Measurements from ENCODE around the gene SCNN1A.

SCNN1A gene

DNA sequence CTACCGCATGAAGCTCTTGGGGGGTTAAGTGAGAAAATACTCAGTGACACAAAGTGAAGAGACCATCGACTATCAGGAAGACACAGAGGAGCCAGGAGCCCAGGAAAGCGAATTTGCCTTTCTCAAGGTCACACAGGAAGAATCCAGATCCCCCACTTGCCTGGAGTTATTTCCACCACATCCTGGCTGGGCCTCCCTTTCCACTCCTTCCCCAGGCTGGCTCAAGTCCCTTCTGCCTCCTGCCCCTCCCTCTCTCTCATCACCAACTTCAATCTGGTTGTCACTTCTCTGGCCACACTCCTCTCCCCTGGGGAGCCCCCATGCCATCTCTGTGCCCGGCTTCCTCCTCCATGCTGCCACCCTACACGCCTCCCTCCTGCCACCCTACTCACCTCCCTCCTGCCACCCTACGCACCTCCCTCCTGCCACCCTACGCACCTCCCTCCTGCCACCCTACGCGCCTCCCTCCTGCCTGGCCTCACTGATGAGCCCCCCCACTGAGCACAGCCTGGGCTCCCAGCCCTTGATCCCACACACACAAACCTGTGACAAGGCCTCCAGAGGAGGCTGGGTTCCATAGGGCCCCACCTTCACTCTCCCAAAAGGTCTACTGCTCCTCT, 6.3 kb downstream of the SCNN1A start:
- DNase-seq (ENCODE audit: low spot score), result no peak

DNA sequence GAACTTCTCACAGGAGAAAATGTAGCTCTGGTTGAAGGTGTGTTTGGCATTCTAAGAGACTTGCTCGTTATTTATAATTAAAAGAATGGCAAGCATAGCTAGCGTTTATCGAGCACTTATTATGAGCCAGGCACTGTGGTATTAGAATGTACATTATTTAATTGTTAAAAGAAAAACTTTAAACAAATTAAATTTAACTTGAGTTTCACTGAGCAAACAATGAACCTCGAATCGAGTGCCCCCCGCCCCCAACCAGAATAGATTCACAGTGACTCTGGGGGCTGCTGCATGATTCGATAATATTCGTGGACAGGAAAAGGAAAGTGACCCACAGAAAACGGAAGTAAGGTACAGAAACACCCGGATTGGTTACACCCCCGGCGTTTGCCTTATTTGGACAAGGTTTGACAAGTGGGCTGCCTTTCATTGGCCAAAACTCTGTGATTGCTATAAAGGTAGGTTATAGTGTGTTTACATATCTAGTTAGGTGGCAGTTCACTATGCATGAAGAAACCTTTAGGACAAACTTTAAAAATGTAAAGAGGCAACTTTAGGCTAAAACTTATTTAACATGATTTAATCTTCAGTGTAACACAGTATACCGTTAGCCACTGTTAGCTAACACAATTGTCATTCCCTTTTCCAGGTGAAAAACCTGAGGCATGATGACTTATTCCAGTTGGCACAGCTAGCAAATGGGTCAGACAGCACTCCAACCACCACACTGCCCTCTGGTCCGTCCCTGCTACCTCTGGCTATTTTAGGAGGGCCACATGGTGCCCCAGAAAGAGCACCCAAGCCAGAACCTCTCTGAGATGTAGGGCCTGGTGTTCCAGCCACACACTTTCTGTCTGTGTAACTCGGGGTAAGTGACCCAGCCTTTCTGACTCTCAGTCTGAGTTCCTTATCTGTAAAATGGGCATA, 7.1 kb downstream of the SCNN1A start:
- no peak for DNase-seq (ENCODE audit: low spot score)

GRCh38 chr12:6367065-6367968, 8.0 kb downstream of the SCNN1A start:
- peak; percentile 39 for DNase-seq (ENCODE audit: low spot score)

DNA sequence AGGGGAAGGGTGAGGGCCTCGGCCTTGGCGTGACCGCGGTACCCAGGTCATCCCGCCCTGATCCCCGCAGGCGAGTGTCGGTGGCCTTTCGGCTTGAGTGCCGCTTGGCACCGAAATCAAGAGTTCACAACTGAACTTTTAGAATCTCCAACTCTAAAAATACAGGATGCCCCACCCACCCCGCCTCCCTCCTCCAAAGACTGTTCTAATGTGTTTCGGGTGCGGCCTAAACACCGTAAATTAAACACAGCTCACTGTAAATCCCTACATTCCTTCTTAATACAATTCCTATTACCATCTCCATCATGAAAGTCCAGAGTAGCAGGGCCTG, 11.4 kb downstream of the SCNN1A start:
- no peak for DNase-seq (ENCODE audit: low spot score)

GRCh38 chr12:6363330-6364043, 11.9 kb downstream of the SCNN1A start:
- DNase-seq (ENCODE audit: low spot score), result peak; percentile 55

GRCh38 chr12:6363010-6363329, 12.4 kb downstream of the SCNN1A start:
- DNase-seq (ENCODE audit: low spot score), result no peak

DNA sequence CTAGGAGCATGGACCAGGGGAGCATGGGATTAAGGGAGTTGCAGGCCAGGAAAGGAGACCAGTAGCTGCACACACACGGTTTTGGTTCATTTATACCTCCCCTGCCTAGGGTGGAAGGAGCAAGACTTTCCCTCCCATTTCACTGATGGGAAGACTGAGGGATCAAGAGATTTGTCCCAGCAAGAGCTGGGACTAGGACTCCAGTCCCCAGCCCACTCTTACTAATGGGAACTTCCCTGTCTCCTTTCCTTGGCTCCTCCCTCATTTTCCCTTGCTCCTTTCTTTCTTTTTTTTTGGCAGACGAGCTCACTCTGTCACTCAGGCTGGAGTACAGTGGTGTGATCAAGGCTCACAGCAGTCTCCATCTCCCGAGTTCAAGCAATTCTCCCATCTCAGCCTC, 13.0 kb downstream of the SCNN1A start:
- DNase-seq (ENCODE audit: low spot score), result no peak

- no peak for DNase-seq (ENCODE audit: low spot score)
Measured at GRCh38 chr12:6361834-6362233, 13.5 kb downstream of the SCNN1A start.

DNA sequence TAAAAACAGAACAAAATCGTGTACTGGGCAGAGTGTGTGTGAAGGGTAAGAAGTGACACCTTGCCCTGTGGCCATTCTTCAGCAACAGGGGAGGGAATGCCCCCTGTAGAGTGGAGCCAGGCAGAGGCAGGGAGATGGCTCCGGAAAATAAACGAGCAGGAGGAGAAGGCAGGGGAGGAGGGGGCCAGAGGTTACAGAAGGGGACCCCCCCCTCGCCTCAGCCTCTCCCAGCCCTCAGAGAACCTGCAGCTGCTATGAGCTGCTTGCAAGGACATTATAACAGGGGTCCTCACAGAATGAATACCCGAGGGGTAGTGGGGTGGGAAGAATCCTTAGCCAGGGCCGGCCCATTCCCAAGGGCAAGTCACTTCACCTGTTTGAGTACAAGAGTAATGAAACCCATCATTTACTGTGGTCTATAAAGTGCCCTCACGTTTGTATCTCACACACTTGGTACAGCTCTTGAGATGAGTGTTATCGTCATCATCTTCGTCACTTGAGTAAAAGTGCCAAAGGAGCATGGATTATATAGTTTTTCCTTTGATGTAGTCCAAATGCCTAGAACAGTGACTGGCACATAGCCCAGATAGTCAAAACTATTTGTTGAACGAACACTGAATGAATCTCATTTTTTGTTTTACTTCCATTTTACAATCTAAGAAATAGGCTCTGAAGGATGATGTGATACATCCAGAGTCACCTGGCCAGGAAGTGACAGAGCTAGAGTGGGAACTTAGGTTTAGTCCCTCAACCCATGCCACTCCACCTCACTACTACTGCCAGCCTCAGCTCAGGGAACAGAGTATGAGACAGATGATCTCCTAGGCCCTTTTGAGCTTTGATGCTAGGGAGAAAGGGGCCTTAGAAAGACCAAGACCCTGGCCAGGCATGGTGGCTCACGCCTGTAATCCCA, 14.5 kb downstream of the SCNN1A start:
- DNase-seq (ENCODE audit: low spot score), result no peak

- no peak for DNase-seq (ENCODE audit: low spot score)
Measured at GRCh38 chr12:6360080-6360571, 15.2 kb downstream of the SCNN1A start.

DNA sequence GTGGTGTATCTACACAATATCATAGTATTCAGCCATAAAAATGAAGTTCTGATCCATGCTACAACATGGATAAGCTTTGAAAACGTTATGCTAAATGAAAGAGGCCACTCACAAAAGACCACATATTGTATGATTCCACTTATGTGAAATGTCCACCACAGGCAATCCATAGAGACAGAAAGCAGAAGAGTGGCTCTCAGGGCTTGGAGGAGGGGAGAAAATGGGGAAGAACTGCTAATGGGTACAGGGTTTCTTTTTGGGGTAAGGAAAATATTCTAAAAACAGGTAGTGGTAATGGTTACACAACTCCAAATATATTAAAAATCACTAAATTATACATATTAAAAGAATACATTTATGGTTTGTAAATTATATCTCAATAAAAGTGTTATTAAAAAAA, 16.5 kb downstream of the SCNN1A start:
- no peak for DNase-seq (ENCODE audit: low spot score)

- DNase-seq (ENCODE audit: low spot score), result no peak
Measured at GRCh38 chr12:6356374-6356820, 19.0 kb downstream of the SCNN1A start.

- no peak for DNase-seq (ENCODE audit: low spot score)
Measured at GRCh38 chr12:6355491-6356373, 19.6 kb downstream of the SCNN1A start.

DNA sequence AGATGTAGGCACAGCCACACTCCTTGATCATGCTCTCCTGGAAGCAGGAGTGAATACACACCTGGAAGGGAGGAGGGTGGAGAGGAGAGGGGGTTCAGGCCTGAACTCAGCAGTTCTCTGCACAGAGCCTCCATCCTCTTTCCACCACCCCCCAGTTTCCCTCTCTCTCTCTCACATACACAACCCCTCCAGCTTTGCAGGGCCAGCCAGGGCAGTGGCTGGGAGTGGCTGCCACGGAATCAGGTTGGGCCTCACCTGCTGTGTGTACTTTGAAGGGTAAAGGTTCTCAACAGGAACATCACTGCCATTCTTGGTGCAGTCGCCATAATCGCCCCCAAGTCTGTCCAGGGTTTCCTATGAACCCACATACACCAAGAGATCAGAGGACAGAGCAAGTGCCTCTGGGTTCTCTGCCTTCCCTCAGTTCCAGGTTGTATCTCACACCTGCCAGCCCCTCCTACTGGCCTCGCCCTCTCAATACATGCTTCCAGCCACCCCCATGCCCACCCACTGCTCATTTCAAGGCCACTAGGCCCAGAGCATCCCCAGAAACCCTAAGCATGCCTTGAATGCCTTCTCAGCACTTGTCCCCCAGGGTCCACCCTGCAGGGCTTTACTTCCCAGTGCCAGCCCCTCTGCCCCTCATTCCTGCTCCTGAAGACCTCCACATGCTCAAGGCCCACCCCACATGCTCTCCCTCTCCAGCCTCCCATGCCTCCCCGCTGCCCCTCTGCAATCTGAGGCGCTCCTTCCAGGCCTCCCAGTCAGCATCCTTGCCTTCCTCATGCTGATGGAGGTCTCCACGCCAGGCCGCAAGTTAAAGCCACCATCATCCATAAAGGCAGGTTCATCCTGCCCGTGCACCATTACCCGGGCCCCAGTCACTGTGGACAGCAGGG, 20.6 kb downstream of the SCNN1A start:
- DNase-seq (ENCODE audit: low spot score), result no peak

- no peak for DNase-seq (ENCODE audit: low spot score)
Measured at GRCh38 chr12:6352193-6353173, 22.9 kb downstream of the SCNN1A start.

DNA sequence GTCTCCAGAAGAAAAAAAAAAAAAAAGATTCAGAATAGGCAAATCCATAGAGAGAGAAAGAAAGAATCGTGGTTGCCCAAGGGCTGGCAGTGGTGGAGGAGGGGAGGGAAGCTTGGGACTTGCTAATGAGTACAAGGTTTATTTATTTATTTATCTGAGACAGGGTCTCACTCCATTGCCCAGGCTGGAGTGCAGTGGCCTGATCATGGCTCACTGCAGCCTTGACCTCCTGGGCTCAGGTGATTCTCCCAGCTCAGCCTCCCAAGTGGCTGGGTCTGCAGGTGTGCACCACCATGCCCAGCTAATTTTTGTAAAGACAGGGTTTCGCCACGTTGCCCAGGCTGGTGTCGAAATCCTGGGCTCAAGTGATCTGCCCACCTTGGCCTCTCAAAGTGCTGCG, 23.7 kb downstream of the SCNN1A start:
- DNase-seq (ENCODE audit: low spot score), result no peak
